Gastroesophageal sphincter (tissue), 4 donors: Measurements from ENCODE around the gene TMEM229B. TPM values are rescaled to one million over a fixed set of nuclear protein-coding genes. Genes with fewer than 3 reads are reported as not detected.

Source experiments
- ATAC-seq: fragments of 150-250 bp; one replicate; pipeline ENCODE4 v1.9.1; 2016; ENCODE audit warnings: mild to moderate bottlenecking, moderate library complexity
- H3K27ac ChIP-seq, 4 donors: fragments of 200-600 bp; sonication (generic) in 3 of 4; 1 replicate in 3 of 4; 2 replicates in 1 of 4; pipeline ENCODE4 v1.5.1; 2016 to 2019
- H3K27me3 ChIP-seq: fragments of 200-600 bp; sonication (generic); one replicate; pipeline ENCODE4 v1.5.1; 2019
- H3K36me3 ChIP-seq, 2 donors: fragments of 200-600 bp; sonication (generic); one replicate each; pipeline ENCODE4 v1.5.1; 2019; ENCODE audit warnings: control low read depth in 1 of 2
- H3K4me1 ChIP-seq, 3 donors: fragments of 200-600 bp; sonication (generic); 1 replicate in 2 of 3; 2 replicates in 1 of 3; pipeline ENCODE4 v1.5.1; 2016 to 2019; ENCODE audit warnings: control low read depth in 2 of 3
- H3K4me3 ChIP-seq, 2 donors: fragments of 200-600 bp; sonication (generic); one replicate each; pipeline ENCODE4 v1.5.1; 2019; ENCODE audit warnings: mild to moderate bottlenecking in 1 of 2, moderate library complexity in 1 of 2
- H3K9me3 ChIP-seq, 3 donors: fragments of 200-600 bp; sonication (generic); one replicate each; pipeline ENCODE4 v1.5.1; 2017 to 2019; ENCODE audit warnings: control low read depth in 2 of 3
- CTCF ChIP-seq, 4 experiments: fragments of 200-600 bp in 2 of 4; fragments of 450-650 bp in 2 of 4; sonication (generic) in 1 of 4; IDR thresholded peaks; one replicate each; pipeline ENCODE4 v1.5.1; 2017 to 2019; ENCODE audit warnings: antibody characterized with exemption in 4 of 4, mild to moderate bottlenecking in 2 of 4, moderate library complexity in 2 of 4
- EP300 ChIP-seq: sonication (generic); formaldehyde crosslinking; IDR thresholded peaks from one replicate; pipeline ENCODE4 v1.6.1; 2017; ENCODE audit warnings: antibody characterized with exemption, mild to moderate bottlenecking
- POLR2A ChIP-seq, 2 donors: fragments of 450-650 bp; IDR thresholded peaks; one replicate each; pipeline ENCODE4 v1.6.1; 2017; ENCODE audit warnings: antibody characterized with exemption in 2 of 2, mild to moderate bottlenecking in 2 of 2, moderate library complexity in 1 of 2
- POLR2AphosphoS5 ChIP-seq: sonication (generic); formaldehyde crosslinking; IDR thresholded peaks from one replicate; pipeline ENCODE4 v1.6.1; 2017; ENCODE audit warnings: antibody characterized with exemption
- WGBS, 2 donors: methylation state at CpG; one replicate each; pipeline ENCODE4 v1.1.5; 2018; ENCODE audit warnings: low coverage in 1 of 2; 5-methylcytosine and 5-hydroxymethylcytosine counted together
- total RNA-seq, 4 donors: library from RNA; depleted of rRNA; stranded (reverse); fragments of >200 nt; gene quantifications; one replicate each; pipeline ENCODE4 v1.1.0, GENCODE V29; 2016

Gene TMEM229B
- total RNA-seq, 4 donors from 2014 or later = 0.94 to 3.9 (median 2.5) TPM

GRCh38 chr14:67441256-67441655 is 47.3 kb downstream of the TMEM229B start:
- no peak for TF ChIP-seq CTCF (IDR thresholded peaks at IDR 0.05)
- no peak for TF ChIP-seq POLR2A (IDR thresholded peaks at IDR 0.05)
- TF ChIP-seq POLR2AphosphoS5 = no peak
- no peak for TF ChIP-seq EP300
- Histone ChIP-seq H3K4me3 (no peak overlapping the region), H3K27me3 (peaks cover 20% of the 10 kb centered on the region), H3K9me3 (no peaks in the 10 kb centered on the region), H3K4me1 (no peaks in the 10 kb centered on the region), H3K36me3 (no peaks in the 10 kb centered on the region), H3K27ac (no peak overlapping the region)
- WGBS, 2 donors = 100% methylated on average over 1 of the region's 2 CpGs
- ATAC-seq = no peak

GRCh38 chr14:67440513-67440912 is 48.0 kb downstream of the TMEM229B start:
- no peak for TF ChIP-seq POLR2AphosphoS5
- TF ChIP-seq EP300 = no peak
- no peak for TF ChIP-seq CTCF (IDR thresholded peaks at IDR 0.05)
- TF ChIP-seq POLR2A (IDR thresholded peaks at IDR 0.05) = no peak
- Histone ChIP-seq H3K9me3 (no peaks in the 10 kb centered on the region), H3K27ac (no peak overlapping the region), H3K4me3 (no peak overlapping the region), H3K27me3 (peaks cover 20% of the 10 kb centered on the region), H3K36me3 (no peaks in the 10 kb centered on the region), H3K4me1 (no peaks in the 10 kb centered on the region)
- 70 to 100% methylated on average over 1 to 2 of the region's 4 CpGs for WGBS, 2 donors
- no peak for ATAC-seq

- no peaks in the 10 kb centered on the region for H3K4me1 ChIP-seq
- H3K36me3 ChIP-seq = no peaks in the 10 kb centered on the region
- no peaks in the 10 kb centered on the region for H3K9me3 ChIP-seq
- no peak overlapping the region for H3K4me3 ChIP-seq
- TF ChIP-seq EP300 = no peak
- no peak for TF ChIP-seq POLR2AphosphoS5
- TF ChIP-seq CTCF (IDR thresholded peaks at IDR 0.05) = no peak
- TF ChIP-seq POLR2A (IDR thresholded peaks at IDR 0.05) = no peak
- H3K27ac ChIP-seq = no peak overlapping the region
- ATAC-seq = no peak
- peaks cover 14% of the 10 kb centered on the region for H3K27me3 ChIP-seq
- WGBS, 2 donors = 50 to 83% methylated on average over 1 of the region's 1 CpG
These were observed 49.6 kb downstream of the TMEM229B start for GRCh38 chr14:67438969-67439368.

- ATAC-seq = no peak
- no peaks in the 10 kb centered on the region for H3K36me3 ChIP-seq
- H3K4me1 ChIP-seq = peaks cover 0 to 4% (median 0%) of the 10 kb centered on the region in 3 donors
- H3K4me3 ChIP-seq = no peak overlapping the region
- H3K27me3 ChIP-seq = peaks cover 3% of the 10 kb centered on the region
- WGBS, 2 donors = 81 to 93% methylated on average over 2 to 7 of the region's 10 CpGs
- no peaks in the 10 kb centered on the region for H3K9me3 ChIP-seq
- H3K27ac ChIP-seq = no peak overlapping the region
- TF ChIP-seq POLR2A (IDR thresholded peaks at IDR 0.05) = no peak
- no peak for TF ChIP-seq POLR2AphosphoS5
- TF ChIP-seq CTCF (IDR thresholded peaks at IDR 0.05) = no peak
- no peak for TF ChIP-seq EP300
These were observed 52.3 kb downstream of the TMEM229B start for GRCh38 chr14:67436006-67436866.

- Histone ChIP-seq H3K9me3 (no peaks in the 10 kb centered on the region), H3K27me3 (peaks cover 3% of the 10 kb centered on the region), H3K4me3 (no peak overlapping the region), H3K4me1 (peaks cover 0 to 4% (median 0%) of the 10 kb centered on the region in 3 donors), H3K27ac (no peak overlapping the region), H3K36me3 (no peaks in the 10 kb centered on the region)
- no peak for ATAC-seq
- no peak for TF ChIP-seq CTCF (IDR thresholded peaks at IDR 0.05)
- 82 to 89% methylated on average over 3 to 5 of the region's 5 CpGs for WGBS, 2 donors
These were observed 52.9 kb downstream of the TMEM229B start for GRCh38 chr14:67435603-67436002.
